GM19238 (cell line): ENCODE data around the gene PINK1.
A peak's percentile ranks its signal among the peaks of the same experiment; 100 is the strongest.

Experiments used
- DNase-seq: peaks from one replicate; pipeline ENCODE4 v3.0.0; 2011; ENCODE audit warnings: low spot score; ENCODE audit not compliant: insufficient read length

PINK1 gene

GRCh38 chr1:20610970-20611369, 22.3 kb upstream of the PINK1 start:
- no peak for DNase-seq

GRCh38 chr1:20611652-20612051, 21.6 kb upstream of the PINK1 start:
- DNase-seq: no peak

DNA sequence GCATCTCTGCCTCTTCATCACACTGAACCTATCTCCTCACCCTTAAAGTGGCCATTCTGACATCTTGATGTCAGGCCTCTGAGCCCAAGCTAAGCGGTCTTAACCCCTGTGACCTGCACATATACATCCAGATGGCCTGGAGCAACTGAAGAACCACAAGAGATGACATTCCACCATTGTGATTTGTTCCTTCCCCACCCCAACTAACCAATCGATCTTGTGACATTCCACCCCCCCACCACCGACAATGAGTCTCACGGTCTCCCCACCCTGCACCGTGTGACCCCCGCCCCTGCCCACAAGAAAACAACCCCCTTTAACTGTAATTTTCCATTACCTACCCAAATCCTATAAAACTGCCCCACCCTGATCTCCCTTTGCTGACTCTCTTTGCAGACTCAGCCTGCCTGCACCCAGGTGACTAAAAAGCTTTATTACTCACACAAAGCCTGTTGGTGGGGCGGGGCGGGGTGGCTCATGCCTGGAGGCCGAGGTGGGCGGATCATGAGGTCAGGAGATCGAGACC, 21.0 kb upstream of the PINK1 start:
- DNase-seq: no peak

DNA sequence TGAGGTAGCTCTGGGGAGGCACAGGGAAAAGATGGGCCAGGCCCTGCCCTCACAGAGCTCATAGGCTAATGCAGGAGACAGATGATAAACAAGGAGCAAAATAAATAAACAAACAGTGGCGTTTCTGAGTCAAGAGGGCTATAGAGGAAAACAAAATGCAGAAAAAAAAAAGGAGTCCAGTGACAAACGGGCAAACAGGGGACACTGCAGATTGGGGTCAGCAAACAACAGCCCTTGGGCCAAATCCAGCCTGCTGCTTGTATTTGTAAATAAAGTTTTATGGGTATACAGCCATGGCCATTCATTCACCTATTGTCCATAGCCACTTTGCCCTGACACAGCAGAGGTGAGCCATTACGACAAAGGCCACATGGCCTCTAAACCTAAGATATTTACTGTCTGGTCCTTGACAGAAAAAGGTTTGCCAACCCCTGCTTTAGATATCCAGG, 19.1 kb upstream of the PINK1 start:
- no peak for DNase-seq

DNA sequence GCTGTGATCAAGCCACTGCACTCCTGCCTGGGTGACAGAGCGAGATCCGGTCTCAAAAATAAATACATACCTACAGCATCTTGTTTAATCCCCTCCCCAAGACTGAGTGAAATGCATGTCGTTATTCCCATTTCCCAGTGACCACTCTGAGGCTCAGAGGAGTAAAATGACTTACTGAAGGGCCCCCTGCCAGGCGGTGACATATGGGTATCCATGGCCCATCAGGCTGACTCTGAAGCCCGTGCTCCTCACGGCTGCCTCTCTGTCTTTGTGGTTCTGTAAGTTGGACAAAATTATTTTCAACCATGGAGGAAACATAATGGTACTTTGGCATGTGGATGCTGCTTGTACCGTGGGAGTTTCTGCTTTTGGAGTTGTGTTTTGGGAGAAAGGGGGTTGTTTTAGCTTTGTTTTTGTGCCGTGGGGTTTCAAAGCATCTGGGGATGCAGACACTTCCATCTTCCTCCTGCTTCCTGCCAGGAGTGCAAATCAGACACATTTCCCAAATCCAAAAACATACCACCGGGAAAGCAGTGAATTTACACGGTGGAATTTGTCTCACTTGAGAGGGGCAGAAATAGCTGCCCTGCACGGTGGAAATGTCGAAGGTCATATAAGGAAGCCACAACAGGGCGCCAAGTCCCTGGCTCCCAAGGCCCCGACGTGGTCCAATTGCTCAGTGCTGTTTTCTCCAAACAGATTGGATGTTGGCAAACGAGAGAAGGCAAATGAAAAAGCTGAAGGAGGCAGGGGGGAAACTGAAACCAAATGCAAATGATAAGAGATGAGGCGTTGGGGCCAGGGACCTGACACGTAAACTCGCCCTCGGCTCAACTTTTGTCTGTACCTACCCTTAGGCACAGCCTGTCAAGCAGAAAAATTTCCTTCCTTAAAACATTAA, 17.1 kb upstream of the PINK1 start:
- DNase-seq: peak; percentile 56

DNA sequence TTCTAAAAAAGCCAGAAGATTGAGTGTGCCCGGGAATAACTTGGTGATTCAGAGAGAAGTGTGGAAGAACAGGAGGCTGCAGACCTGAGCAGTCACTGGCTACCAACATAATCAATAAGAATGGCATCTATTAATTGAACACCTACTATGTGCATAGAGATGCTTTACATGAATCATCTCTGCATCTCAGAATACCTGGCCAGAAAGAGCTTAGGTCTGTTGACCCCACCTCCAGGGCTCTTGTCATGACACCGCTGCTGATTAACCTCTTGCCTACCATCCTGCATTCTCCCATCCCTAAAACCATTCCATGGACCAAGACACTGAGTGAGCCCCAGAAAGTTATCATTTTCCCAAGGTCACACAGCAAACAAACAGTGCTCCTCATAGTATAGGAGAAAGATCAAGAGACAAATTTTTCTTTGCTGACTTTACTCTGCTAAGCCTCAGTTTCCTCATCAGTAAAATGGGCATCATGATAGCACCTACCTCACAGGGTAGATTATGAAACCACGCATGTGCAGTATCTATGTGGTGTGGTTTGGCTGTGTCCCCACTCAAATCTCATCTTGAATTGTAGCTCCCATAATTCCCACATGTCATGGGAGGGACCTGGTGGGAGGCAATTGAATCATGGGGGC, 16.3 kb upstream of the PINK1 start:
- DNase-seq: no peak

GRCh38 chr1:20618550-20618949, 14.7 kb upstream of the PINK1 start:
- DNase-seq: no peak

- no peak for DNase-seq
Observed at GRCh38 chr1:20619999-20620398, 13.3 kb upstream of the PINK1 start.

GRCh38 chr1:20621012-20621411, 12.2 kb upstream of the PINK1 start:
- no peak for DNase-seq

DNA sequence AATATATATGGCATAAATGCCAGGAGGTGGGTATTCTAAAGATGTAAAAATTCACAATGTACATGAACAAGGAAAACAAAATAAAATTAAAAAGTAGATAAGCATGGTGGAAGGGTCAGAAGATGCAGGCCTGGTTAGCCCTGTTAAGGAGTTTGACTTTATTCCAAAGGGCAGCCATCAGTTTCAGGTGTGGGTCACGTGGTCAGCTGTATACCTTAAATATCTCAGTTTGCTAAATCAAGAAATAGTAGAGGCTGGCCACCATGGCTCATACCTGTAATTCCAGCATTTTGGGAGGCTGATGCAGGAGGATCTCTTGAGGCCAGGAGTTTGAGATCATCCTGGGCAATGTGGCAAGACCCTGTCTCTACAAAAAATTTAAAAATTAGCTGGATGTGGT, 8.5 kb upstream of the PINK1 start:
- no peak for DNase-seq

DNA sequence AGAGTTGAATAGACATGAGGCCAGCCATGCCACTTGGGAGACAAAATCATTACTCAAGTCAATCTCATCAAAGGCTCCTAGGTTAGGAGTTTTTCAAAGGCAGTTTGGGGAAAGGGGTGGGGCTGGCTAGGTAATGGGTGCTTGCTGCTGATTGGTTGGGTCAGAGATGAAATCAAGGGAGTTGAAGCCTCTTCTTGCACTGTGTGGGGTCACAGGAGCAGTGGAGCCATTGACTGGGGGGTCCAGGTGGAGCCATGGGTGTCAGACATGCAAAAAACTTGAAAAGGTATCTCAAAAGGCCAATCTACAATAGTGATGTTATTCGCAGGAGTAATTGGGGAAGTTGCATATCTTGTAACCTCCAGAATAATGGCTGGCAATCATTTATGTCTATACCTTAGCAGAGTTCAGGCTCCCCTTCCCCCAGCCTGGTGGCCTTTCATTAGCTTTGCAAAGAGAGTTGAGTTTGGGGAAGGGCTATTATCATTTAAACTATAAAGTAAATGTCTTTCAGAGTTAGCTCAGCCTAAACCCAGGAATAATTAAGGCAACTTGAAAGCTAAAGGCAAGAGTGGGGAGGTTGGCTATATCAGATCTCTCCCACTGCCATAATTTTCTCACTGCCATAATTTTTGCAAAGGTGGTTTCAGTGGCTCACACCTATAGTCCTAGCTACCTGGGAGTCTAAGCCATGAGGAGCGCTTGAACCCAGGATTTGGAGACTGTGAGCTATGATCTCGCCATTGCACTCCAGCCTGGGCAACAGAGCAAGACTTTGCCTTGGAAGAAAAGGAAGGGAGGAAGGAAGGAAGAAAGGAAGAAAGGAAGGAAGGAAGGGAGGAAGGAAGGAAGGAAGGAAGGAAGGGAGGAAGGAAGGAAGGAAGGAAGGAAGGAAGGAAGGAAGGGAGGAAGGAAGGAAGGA, 7.8 kb upstream of the PINK1 start:
- DNase-seq: no peak

- DNase-seq: no peak
Observed at GRCh38 chr1:20626098-20626427, 7.2 kb upstream of the PINK1 start.

GRCh38 chr1:20626524-20626923, 6.7 kb upstream of the PINK1 start:
- no peak for DNase-seq

- no peak for DNase-seq
Observed at GRCh38 chr1:20630729-20631128, 2.5 kb upstream of the PINK1 start.

GRCh38 chr1:20632386-20632785, 872 bp upstream of the PINK1 start:
- no peak for DNase-seq

DNA sequence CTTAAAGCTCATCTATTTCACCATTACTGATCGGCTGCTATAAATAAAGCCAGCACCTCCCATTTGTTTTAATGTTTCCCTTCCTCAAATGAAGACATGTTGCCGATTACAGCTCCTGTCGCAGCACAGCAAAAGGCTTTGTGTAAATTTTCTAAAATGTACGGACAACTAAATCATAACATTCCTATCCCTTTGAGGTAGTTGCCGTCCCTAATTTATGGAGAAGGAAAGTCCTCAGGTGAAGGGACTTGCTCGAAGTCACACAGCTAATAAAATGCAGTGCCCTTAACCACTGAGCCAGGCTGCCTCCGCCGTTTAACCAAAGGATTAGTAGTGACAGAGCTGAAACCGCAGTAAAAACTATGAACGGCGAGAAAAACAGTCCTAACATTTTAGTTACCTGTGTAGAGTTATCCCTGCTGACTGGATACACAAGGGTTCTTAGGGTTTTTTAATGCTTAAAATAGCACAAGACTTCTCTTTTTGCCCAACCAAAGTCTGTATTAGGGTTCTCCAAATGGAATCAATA, 871 bp downstream of the PINK1 start:
- no peak for DNase-seq

- DNase-seq: no peak
Observed at GRCh38 chr1:20634594-20635084, 1.4 kb downstream of the PINK1 start.

DNA sequence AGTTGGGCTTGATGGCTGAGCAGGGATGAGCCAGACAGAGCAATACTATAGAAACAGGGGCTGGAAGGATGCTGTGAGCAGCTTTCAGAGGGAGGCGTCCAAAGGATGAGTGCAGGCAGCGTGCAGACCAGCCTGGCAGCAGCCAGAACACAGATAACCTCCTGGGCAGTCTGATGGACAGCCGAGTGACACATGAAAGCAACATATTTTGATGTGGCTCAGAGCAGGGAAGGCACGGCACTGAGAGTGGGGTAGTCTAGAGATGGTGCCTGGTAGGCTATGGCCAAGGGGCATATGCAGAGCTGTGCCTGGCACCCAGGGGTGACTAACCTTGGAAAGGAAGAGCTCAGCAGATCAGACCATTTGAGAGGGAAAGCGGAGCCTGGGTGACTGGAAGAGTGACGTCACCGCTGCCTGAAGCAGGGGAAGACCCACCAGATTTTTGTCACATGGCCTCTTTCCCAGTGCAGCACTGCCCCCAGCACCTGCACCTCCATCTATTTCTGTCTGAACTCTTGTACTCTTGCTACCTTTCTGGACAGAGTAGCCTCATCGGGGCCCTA, 3.6 kb downstream of the PINK1 start:
- no peak for DNase-seq

GRCh38 chr1:20640183-20640597, 6.9 kb downstream of the PINK1 start:
- DNase-seq: peak; percentile 48

- no peak for DNase-seq
Observed at GRCh38 chr1:20641975-20642374, 8.7 kb downstream of the PINK1 start.

- no peak for DNase-seq
Observed at GRCh38 chr1:20643080-20643479, 9.8 kb downstream of the PINK1 start.
